OCI-LY1 (cell line): Measurements from ENCODE around the gene CCDC187.

Source experiments
- H2AFZ ChIP-seq: fragments of 200-600 bp; sonication (generic), shearing (Covaris generic); 2 replicates; pipeline ENCODE4 v1.6.0; 2014; ENCODE audit warnings: antibody characterized with exemption, mild to moderate bottlenecking, low read length
- H3F3A ChIP-seq: fragments of 200-600 bp; sonication (generic), shearing (Covaris generic); 2 replicates; pipeline ENCODE4 v1.6.0; 2014; ENCODE audit warnings: mild to moderate bottlenecking, antibody characterized with exemption, low read length, moderate library complexity; ENCODE audit not compliant: insufficient read depth
- H3K27ac ChIP-seq: fragments of 200-600 bp; sonication (generic); 2 replicates; pipeline ENCODE4 v1.5.1; 2014; ENCODE audit warnings: low read length, mixed run types, mild to moderate bottlenecking, low read depth; ENCODE audit not compliant: poor library complexity, severe bottlenecking
- H3K27me3 ChIP-seq: fragments of 200-600 bp; sonication (generic); 2 replicates; pipeline ENCODE4 v1.6.0; 2014; ENCODE audit warnings: antibody characterized with exemption, mild to moderate bottlenecking, low read length, moderate library complexity; ENCODE audit not compliant: insufficient read depth
- H3K36me3 ChIP-seq: fragments of 200-600 bp; sonication (generic); 2 replicates; pipeline ENCODE4 v1.6.1; 2014; ENCODE audit warnings: mild to moderate bottlenecking, antibody characterized with exemption, low read length, moderate library complexity, mixed read lengths; ENCODE audit not compliant: insufficient read depth
- H3K4me1 ChIP-seq: fragments of 200-600 bp; sonication (generic); 2 replicates; pipeline ENCODE4 v1.5.1; 2014; ENCODE audit warnings: mild to moderate bottlenecking, low read length, moderate library complexity; ENCODE audit not compliant: insufficient read depth, severe bottlenecking
- H3K4me2 ChIP-seq: fragments of 200-600 bp; sonication (generic), shearing (Covaris generic); 2 replicates; pipeline ENCODE4 v1.6.1; 2014; ENCODE audit warnings: low read length
- H3K4me3 ChIP-seq: fragments of 200-600 bp; sonication (generic); 2 replicates; pipeline ENCODE4 v1.5.1; 2014; ENCODE audit warnings: low read length, low read depth, mild to moderate bottlenecking, mixed read lengths; ENCODE audit not compliant: poor library complexity, severe bottlenecking
- H3K79me2 ChIP-seq: fragments of 200-600 bp; shearing (Covaris generic); 2 replicates; pipeline ENCODE4 v1.6.1; 2016; ENCODE audit warnings: mixed run types, low read length, mixed read lengths; ENCODE audit not compliant: insufficient read depth
- H3K9ac ChIP-seq: fragments of 200-600 bp; sonication (generic), shearing (Covaris generic); 2 replicates; pipeline ENCODE4 v1.6.1; 2014; ENCODE audit warnings: mild to moderate bottlenecking, low read length, mixed read lengths
- H3K9me2 ChIP-seq: fragments of 200-600 bp; sonication (generic), shearing (Covaris generic); 2 replicates; pipeline ENCODE4 v1.6.1; 2014; ENCODE audit warnings: low read depth, mild to moderate bottlenecking, low read length, mixed read lengths
- H3K9me3 ChIP-seq: fragments of 200-600 bp; shearing (Covaris generic); 2 replicates; pipeline ENCODE4 v1.6.1; 2014; ENCODE audit warnings: low read length, mixed read lengths
- H4K20me1 ChIP-seq: fragments of 200-600 bp; sonication (generic), shearing (Covaris generic); 2 replicates; pipeline ENCODE4 v1.6.0; 2016; ENCODE audit warnings: mild to moderate bottlenecking, low read length; ENCODE audit not compliant: insufficient read depth
- EZH2 ChIP-seq: fragments of 200-600 bp; sonication (generic), shearing (Covaris generic); IDR thresholded peaks from 2 replicates; pipeline ENCODE4 v1.8.0; 2017; ENCODE audit warnings: borderline replicate concordance, mixed run types, mild to moderate bottlenecking, antibody characterized with exemption, low read length, moderate library complexity, mixed read lengths
- TF ChIP-seq, protein P1 (sequence below): fragments of 200-600 bp; sonication (generic), shearing (Covaris generic); IDR thresholded peaks from 2 replicates; pipeline ENCODE4 v1.5.1; 2017; ENCODE audit warnings: mild to moderate bottlenecking, antibody characterized with exemption, low read length, moderate library complexity, mixed read lengths

CCDC187 gene

DNA sequence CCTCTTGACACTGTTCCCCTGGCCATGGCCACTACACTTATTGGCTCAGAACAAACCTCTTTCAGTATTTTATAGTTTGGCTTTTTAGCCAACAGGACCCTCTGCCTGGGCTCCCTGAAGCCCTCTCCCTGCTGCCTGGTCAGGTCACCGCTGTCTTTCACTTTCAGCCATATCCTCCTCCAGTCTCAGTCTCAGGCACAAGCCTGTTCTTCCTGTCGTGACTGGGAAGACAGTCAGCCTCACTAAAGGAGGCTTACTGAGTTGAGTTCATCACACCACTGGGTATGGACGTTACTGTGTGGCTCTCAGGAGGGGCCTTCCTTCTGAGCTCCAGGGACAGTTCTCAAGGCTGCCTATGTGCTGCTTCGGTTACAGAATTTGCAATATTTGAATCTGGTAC lies 60.3 kb downstream of the CCDC187 start:
- H3K36me3 ChIP-seq = peaks cover 27% of the 10 kb centered on the region
- peak overlapping the region; percentile 78 for H3K4me3 ChIP-seq
- H3F3A ChIP-seq = peaks cover 9% of the 10 kb centered on the region; the same call in 1 of the 2 replicates
- peak overlapping the region; percentile 89 for H3K27ac ChIP-seq
- no peaks in the 10 kb centered on the region for H3K9me3 ChIP-seq
- peaks cover 40% of the 10 kb centered on the region for H3K79me2 ChIP-seq
- H2AFZ ChIP-seq = no peak overlapping the region
- H3K9ac ChIP-seq = peak overlapping the region; percentile 74
- H3K27me3 ChIP-seq = peaks cover 5% of the 10 kb centered on the region
- no peaks in the 10 kb centered on the region for H3K9me2 ChIP-seq
- peak overlapping the region; percentile 84 for H3K4me2 ChIP-seq
- H3K4me1 ChIP-seq = peaks cover 69% of the 10 kb centered on the region
- H4K20me1 ChIP-seq = no peaks in the 10 kb centered on the region
- TF ChIP-seq, protein P1, sequence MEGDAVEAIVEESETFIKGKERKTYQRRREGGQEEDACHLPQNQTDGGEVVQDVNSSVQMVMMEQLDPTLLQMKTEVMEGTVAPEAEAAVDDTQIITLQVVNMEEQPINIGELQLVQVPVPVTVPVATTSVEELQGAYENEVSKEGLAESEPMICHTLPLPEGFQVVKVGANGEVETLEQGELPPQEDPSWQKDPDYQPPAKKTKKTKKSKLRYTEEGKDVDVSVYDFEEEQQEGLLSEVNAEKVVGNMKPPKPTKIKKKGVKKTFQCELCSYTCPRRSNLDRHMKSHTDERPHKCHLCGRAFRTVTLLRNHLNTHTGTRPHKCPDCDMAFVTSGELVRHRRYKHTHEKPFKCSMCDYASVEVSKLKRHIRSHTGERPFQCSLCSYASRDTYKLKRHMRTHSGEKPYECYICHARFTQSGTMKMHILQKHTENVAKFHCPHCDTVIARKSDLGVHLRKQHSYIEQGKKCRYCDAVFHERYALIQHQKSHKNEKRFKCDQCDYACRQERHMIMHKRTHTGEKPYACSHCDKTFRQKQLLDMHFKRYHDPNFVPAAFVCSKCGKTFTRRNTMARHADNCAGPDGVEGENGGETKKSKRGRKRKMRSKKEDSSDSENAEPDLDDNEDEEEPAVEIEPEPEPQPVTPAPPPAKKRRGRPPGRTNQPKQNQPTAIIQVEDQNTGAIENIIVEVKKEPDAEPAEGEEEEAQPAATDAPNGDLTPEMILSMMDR = no peak
- TF ChIP-seq EZH2 = no peak

DNA sequence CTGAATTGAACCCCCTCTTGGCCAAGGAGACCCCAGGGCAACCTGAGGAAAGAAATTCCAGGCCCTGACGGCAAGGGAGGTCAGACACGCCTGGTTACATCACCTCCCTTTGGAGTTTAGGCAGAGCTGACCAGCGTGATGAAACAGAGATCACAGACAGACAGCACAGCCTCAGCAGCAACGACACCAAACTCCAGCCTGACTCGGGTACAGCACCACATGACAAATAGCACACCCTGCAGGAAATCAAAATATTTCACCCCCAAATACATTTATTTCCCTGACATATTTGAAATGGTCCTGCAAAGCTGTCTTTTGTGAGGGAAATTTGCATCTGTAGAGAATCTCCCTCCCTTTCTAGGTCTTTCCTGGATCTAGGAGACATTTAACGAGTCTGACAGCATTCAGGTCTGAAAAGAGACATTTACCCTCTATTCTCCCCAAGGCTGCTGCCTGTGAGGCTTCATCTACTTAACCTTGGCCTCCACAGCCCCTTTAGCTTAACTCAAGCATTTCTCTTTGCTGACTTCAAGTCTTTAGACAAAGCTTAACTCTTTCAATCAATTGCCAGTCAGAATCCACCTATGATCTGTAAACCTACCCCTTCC lies 60.9 kb downstream of the CCDC187 start:
- Histone ChIP-seq H3F3A (peaks cover 9% of the 10 kb centered on the region; the same call in 1 of the 2 replicates), H3K27ac (peak overlapping the region; percentile 89), H3K9ac (peak overlapping the region; percentile 74), H2AFZ (no peak overlapping the region), H3K4me1 (peaks cover 75% of the 10 kb centered on the region), H3K27me3 (peaks cover 5% of the 10 kb centered on the region), H4K20me1 (no peaks in the 10 kb centered on the region), H3K9me2 (no peaks in the 10 kb centered on the region), H3K79me2 (peaks cover 46% of the 10 kb centered on the region), H3K36me3 (peaks cover 29% of the 10 kb centered on the region), H3K4me2 (peak overlapping the region; percentile 84), H3K9me3 (no peaks in the 10 kb centered on the region), H3K4me3 (peak overlapping the region; percentile 78)
- TF ChIP-seq, protein P1 = peak; percentile 60
- no peak for TF ChIP-seq EZH2

DNA sequence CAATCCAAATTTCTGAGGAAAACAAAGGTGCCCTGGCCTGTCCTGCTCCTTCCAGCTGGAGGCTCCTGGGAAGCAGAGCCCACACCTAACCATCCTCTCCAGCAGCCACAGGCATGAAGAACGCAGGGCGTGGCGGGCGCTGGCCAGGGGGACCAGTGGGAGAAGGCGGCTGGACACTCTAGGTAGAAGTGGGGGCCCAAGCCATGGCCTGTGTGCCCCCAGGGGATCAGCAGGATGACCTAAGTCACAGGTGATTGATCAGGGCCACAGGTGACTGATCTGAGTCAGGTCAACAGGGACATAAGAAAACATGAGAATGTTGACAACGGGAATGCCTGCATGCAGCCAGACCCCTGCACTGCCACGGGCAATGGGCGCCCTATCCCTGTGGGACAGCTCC lies 61.6 kb downstream of the CCDC187 start:
- peaks cover 81% of the 10 kb centered on the region for H3K4me1 ChIP-seq
- peak overlapping the region; percentile 89 for H3K27ac ChIP-seq
- peak overlapping the region; percentile 78 for H3K4me3 ChIP-seq
- peaks cover 48% of the 10 kb centered on the region for H3K79me2 ChIP-seq
- H3K36me3 ChIP-seq = peaks cover 36% of the 10 kb centered on the region
- peaks cover 5% of the 10 kb centered on the region for H3K27me3 ChIP-seq
- no peaks in the 10 kb centered on the region for H3K9me3 ChIP-seq
- H3K9ac ChIP-seq = peak overlapping the region; percentile 54
- no peaks in the 10 kb centered on the region for H4K20me1 ChIP-seq
- H3K9me2 ChIP-seq = no peaks in the 10 kb centered on the region
- H2AFZ ChIP-seq = no peak overlapping the region
- peak overlapping the region; percentile 84 for H3K4me2 ChIP-seq
- TF ChIP-seq, protein P1 = no peak
- no peak for TF ChIP-seq EZH2
- peaks cover 9% of the 10 kb centered on the region; the same call in 1 of the 2 replicates for H3F3A ChIP-seq
